NOMO-1 treated with dmso at 0.1 percent for 144 hours (cell line): ENCODE measurements around the gene MPHOSPH9.

Experiments
- DNase-seq: peaks from one replicate; lab custom pipeline; 2025; ENCODE audit not compliant: unreplicated experiment; lab: John Stamatoyannopoulos, UW

Gene MPHOSPH9

DNA sequence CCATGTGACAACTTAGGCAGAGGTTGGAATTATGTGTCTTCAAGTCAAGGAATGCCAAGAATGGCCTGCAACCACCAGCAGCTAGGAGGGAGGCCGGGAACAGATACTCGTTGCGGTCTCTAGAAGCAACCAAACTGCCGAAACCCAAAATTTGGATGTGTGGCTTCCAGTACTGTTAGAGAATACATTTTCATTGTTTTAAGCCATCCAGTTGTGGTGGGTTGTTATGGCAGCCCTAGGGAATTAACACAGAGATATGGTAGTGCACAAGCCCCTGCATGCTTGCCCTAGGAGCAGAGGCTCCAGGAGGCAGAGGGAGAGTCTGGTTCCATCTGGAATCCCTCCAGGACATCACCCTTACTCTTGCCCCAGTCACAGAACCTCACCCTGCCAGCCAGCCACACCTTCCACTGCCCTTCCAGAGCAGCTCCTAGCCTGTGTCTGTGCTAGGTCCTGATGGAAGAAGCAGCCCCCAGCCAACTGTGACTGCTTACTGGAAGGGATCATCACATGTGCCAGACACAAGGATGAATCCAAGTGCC is 101.6 kb downstream of the MPHOSPH9 start:
- no peak for DNase-seq

DNA sequence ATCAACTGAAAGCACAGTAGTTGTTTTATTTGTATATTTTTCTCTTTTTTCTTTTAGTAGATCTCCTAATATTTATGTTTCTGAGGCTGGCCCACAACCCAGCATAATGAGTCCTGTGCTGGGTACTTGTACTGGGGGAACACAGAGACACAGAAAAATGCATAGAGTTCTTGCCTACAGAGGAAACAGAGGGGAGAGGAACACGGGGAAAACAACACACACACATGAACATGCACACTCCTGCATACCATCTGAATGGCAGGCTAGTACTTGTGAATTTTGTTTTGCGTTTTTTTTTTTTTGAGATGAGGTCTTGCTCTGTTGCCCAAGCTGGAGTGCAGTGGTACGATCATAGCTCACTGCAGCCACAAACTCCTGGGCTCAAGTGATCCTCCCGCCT is 103.3 kb downstream of the MPHOSPH9 start:
- no peak for DNase-seq

DNA sequence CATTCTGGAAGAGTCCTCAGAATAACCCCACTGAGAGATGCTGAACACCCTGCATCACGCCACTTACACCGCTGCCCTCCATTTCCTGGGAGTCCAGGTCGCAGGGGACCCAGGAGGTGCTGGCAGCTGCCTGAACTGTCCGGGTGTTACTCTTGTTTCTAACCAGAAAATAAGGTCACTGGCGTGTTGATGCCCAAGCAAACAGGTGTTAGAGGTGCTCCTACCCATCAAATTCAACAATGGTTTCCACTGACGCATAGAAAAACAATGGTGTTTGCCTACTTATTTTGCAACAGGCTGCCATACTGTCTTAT is 105.8 kb downstream of the MPHOSPH9 start:
- no peak for DNase-seq

DNA sequence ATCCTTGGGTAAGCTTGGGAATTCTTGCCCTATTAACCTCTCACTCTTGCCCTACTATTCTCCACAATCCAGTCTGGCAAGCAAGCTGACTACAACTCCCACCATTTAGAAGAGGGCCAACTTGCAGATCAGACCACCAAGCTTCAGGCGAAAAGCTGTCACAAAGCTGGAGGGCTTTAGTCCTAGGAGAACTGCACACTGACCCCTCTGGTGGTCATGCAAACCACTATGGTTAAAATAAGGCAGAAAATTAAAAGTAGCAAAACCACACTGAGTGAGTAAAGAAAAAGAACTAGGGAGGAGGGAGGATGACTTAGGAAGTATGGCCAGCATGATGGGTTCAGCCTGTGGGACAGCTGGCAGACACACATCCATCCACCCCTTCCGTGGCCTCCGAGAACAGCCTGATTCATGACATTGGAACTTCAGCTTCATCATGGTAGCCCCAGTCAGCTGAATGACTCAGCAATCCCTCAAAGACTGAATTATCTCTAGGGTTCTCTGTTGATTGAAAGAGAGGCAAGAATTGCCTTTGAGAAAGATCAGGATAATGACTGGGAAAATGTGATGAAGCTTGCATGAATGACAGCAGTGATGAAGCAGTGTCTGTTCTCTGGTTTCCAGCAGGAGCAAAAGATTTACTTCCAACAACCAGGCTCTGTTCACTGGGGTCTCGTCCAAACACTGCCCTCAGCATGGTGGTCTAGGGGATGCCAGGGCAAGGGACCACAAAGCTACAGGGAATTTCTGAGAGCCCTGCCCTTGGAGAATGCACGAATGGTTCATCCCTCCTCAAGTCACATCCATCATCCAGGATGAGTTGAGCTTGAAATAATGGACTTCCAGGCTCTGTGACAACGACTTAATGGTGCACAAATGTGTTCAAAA is 106.4 kb downstream of the MPHOSPH9 start:
- peak; percentile 11 for DNase-seq

DNA sequence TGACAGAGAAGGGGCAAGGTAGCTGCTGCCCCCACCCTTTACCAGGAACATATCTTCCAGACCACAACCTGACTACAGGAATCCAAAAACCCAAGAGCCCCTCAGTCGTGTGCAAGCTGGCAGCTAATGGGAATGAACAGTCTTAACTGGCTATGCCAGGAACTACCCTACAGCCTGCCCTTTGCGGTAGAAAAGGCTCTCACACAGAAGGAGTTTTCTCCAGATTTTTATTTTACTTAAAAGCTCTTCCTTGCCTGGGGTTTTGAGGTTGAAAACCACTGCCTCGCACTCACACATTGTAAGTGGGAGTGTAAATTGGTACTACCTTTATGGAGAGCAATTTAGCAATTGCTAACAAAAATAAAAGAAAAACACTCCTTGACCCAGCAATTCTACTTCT is 110.3 kb downstream of the MPHOSPH9 start:
- no peak for DNase-seq

DNA sequence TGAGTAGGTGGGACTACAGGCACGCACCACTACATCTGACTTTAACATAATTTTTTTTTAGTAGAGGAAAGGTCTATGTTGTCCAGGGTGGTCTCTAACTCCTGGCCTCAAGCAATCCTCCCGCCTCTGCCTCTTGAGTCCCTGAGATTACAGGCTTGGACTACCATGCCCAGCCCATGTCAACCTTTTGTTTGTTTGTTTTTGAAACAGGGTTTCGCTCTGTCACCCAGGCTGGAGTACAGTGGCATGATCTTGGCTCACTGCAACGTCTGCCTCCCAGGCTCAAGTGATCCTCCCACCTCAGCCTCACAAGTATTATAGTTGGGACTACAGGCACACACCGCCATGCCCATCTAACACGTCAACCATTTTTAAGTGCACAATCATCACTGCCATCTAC is 111.3 kb downstream of the MPHOSPH9 start:
- DNase-seq, result no peak

DNA sequence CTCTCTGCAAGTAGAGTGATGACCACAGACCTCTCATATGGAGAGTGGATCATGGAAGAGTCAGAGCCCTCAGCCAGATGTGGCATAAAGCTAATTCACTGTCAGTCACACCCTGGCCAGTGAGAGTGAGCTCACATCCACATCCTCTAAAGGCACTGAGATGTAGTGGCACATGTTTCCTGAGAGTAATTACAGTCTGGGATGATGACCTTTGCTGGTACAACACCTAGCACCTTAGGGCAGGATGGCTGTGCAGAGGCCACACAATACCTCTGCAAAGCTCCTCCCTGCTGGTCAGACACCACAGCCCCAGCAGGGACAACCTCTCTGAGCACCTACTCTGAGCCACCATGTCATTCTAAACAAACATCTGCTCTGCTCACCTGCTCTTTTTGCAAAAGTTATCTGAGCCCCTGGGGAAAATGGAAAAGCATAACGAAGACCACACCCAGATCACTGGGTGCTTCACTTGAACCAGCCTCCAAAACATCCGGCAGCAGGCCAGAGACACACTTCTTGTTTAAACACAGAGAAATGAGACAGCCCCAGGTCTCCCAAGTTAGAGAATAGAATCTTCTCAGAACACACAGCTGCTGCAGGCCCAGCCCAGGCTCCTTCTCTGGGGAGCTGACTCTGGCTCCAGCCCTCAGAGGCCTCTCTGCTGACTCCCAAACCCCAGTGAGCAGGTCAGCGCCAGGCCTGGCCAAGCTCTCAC is 112.3 kb downstream of the MPHOSPH9 start:
- no peak for DNase-seq

DNA sequence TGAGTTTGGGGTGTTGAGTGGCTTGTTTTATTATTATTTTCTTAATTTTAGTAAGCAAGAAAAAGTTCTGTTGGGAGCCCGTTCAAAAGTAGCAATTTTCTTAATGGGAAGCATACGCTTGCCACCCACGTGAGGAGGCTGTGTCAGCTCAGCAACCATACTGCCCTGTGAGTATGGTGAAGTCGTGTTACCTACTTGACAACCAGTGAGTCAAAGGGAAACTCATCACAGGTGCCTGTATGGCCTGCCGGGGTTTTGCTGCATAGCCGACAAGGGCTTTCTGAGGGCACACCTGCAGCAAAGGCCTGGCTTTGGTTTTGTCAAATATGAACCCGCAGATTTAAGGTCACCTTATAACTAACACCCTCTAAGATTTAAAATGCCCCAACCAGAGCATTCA is 113.1 kb downstream of the MPHOSPH9 start:
- DNase-seq, result no peak

DNA sequence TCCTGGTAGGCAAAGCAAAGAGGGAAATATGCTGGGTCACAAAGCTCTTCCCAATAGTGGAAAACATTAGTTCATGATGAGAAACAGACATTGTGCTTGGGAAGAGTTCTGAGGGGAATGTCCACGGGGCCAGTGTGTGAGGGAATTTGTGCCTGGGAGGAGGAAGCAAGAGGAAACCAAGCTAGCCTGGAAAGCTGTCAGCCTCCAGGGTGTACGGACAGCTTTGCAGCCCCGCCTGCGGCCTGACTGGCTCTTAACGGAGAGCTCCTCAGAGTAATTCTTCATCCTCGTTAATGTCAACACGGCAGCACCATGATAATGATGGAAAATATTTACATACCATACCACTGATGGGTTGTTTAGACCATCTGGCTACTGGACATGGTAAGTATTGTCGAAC is 114.4 kb downstream of the MPHOSPH9 start:
- DNase-seq, result no peak

DNA sequence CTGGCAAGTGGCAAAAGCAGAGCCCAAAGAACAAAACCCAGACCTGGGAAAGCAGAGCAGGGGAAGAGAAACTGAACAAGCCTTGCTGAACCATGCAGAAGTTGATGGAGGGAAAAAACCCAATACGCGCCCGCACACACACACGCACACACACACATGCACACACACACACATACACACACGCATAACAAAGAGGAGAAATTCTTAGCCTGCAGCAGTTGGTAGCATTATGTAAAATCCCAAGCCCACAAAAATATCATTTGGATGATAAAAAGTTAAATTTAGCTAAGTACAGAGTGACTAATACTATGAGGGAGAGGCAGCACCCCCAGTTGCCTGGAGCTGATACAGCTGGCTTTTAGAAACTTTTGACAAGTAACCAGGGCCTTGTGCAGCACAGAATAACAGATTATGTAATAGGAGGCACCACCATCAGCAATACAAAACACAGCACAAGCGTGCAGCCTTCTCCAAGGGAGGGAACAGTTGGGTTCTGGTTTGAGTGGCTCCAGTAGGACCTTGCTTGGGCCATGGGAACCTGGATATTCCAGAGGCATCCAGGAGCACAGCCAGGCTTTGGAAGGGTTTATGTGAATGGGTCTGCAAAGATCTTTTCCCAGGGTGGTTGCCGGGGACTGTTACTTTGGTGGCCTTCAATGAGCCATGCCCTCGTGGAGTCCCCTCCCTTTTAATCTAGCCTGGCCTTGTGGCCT is 117.4 kb downstream of the MPHOSPH9 start:
- peak; percentile 37 for DNase-seq

DNA sequence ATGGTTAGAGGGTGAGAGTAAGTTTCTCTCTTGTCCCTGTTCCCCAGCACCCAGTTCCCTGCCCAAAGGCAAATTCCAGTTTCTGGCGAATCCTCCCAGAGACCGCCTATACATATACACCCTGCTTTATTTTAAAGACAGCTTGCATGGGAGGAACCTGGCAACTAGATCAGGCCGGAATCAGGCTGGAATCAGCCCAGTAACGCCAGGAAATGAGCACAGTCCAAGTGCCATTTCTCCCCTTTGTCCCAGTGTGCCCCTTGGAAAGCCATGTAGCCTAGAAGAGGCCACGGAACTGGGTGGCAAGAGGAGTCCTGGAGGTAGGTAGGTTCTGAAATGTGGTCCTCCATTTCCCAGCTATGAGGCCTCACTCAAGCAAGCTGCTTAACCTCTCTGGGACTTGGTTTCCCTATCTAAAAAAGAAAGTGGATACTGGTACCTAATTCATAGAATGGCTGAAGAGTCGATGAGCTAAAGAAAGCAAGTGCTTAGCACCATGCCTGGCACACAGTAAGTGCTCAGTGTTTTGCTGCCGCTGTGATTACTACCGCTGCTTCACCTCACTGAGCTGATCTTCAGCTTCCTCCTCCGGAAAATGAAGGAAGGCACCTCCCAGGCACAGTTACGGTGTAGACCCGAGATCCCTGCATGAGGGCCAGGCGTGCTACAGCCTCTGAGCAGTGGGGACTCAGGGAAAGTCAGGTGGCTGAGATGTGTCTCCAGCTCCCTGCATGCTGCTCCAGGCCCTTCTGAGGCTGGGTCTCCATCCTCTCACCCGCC is 118.4 kb downstream of the MPHOSPH9 start:
- no peak for DNase-seq

DNA sequence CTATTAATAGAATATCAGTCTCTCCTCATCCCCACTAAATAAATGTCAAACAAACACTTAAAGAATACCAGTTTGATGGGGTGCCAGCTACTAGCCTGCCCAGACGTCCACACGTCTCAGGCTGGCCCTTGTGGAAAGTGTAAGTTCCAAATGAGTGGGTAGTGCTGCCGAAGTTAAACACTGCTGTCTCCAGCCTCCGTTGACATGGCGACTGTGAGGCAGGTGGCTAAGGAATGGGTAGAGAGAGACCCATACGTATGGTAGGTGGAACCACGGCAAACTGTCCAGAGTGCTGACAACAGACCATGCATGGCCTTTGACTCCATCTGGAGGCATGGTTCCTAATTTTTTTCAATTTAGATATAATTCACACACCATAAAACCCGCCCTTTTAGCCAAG is 119.9 kb downstream of the MPHOSPH9 start:
- no peak for DNase-seq

DNA sequence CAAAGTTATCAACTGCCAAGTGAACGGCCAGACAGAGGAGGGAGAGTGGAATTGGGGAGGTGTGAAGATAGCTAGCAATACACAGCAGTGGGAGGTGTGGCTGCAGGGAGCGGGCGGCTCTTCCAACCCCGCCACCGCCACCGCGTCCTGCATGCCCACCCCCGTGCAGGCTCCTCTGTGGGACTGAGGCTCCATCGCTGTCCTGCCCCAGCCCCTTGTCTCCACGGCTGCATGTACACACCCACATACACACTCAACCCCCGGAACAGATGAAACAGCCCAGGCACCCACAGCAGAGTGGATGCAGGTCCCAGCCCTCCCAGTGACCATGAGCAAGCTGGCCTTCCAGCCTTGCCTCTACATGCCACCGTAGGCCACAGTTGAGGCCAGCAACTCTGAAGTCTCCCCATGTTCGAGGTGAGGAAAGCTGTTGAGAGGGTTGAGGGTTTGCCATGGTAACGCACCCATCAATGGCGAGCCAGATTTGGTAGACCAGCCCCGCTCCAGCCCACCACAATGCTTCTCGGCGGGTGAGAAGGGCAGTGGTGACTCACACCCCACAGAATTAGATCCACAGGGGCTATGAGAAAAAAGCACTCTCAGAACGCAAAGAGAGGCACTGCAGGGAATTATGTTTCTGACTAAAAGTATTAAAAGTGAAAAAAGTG is 121.3 kb downstream of the MPHOSPH9 start:
- no peak for DNase-seq

DNA sequence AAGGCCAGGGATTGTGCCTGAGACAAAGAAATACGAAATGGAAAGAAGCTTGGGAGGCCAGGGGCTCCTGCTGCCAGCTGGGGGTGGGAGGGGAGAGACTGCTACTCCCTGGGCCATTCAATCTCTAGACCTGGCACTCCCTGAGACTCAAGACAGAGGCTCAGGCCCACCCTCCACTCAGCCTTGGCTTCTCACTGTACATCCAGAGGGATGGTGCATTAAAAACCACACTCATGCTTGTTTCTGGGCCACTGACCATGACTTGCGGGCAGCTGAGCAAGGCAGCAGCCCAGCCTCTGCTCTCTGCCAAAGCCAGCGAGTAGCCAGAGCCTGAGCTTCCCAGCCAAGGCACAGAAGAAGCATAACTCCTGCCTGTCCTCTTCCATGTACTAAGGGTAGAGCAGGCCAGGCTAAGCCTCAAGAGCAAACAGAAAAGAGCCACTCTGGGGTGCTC is 123.6 kb downstream of the MPHOSPH9 start:
- DNase-seq, result no peak

DNA sequence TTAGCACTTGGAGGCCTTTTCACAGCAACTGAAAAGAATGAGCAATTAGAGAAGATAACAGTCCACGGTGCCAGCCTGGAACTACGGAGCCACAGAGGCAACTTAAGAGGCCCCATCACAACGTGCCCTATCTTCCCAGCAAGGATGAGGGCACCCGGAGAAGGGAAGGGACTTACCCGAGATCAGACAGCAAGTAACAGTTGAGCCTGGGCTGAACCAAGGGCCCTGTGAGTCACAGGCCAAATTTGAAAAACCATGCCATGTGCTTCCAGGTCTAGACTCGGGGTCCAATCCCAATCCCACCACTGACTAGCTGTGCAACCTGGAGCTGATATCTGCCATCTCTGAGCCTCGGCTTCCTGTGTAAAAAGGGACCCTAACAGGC is 124.3 kb downstream of the MPHOSPH9 start:
- no peak for DNase-seq

DNA sequence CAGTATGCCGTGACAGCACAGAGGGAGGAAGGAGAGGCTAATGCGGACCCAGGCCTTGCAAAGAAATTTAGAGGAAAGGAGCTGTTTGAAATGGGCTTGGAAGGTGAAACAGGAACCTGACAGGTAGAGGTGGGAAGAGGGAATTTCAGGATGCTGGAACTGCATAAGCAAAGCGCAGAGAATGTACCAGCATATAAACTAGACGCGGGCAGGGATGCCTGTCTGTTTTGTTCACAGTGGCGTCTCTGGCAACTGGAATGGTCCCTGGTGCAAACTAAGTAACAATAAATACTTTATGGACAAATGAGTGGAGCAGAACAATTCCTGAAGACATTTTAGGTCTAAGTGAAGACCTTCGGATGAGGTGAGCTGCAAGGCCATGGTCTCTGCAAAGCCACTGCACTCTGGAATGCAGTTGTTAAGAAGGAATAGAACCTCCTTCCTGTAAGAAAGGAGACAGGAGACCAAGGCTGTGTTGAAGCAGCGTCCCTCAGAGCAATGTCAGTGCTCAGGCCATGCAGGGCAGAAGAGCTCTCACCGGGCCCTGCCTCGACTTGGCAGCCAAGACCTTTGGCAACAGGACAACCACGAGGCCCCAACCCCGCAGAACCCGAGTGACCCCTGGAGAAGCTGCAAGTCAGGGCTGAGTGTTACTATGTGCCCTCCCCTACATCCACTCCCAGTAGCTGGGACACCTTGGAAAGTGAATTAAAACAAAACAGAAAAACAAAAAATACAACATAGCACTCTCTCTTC is 124.8 kb downstream of the MPHOSPH9 start:
- DNase-seq, result no peak

DNA sequence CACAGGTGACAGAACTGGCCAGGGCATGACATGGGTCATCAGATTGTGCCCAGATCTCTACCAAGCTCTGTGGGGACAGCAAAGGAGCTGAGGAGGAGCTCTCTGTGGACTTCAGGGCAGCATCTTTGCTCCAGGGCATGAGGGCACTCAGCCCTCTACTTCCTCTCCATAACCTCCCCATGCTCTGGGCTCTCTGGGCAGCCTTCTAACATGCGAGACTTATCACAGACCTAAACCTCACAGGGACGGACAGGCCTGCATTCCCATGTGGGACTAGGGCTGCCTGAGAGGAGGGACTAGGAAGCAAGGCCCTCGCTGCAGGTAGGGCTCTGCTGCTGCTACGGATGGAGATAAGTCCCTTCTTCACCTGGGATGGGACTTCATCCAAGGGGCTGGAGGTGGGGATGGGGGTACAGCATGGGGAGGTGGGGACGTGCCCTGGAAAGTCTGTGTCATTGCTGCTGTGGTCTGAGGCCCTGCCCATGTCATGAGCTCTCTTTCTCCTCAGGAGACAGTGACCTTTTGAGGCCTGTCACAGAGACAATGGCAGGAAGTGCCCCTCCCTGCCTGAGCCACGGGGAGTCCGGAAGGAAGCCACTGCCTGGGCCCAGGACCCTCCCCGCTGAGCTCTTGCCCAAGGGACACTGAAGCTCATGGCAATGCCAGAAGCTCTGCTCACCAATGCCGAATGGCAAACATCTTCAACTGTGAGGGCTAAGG is 126.1 kb downstream of the MPHOSPH9 start:
- peak; percentile 56 for DNase-seq

DNA sequence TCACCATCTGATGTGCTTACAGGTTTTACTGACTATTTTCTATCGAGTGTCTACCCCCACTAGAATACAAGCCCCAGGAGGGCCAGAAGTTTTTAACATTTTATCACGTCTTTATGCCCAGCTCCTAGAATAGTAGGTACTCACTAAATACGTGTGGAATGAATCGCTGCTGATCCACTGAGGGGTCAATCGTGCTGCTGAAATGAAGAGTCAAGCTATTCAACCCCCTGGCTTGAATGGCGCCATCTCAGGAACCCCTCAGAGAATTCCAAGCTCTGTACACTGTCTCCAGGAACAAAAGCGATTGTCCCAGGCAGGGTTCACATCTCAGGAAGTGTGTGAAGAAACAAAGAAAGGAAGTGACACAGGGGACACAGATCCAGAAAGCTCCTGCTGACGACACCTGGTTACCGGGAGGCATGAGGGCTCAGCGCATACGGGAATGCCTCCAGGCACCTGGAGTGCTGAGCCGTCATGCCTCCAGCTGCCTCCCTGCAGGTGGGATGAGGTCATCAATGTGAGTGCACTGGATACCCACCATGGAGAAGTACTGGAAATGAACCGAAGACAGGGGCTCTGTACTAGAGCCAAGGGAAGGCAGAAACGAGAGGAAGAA is 127.6 kb downstream of the MPHOSPH9 start:
- no peak for DNase-seq

DNA sequence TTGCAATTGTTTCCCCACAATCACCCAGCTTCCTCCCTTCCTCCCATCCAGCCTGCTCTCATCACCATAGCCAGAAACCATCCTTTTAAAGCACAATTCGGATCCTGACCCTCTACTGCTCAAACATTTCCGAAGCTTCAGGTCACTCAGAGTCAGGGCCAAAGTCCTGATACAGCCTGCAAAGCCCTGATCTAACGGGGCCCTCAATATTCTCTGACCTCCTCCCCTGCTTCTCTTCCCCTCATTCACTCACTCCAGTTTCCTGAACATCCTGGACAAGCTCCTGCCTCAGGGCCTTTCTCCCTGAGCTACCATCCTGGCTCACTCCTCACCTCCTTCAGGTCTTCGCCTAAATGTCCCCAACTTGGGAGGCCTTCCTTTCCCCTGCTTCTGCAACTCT is 128.1 kb downstream of the MPHOSPH9 start:
- no peak for DNase-seq
